GM20431 (cell line): ENCODE results near the gene ZBTB21.
"Not testable (repeated sequence)": the region's sequence is repeated elsewhere in the genome, so short reads cannot be mapped to it uniquely, and the experiment has no call there.

ENCODE experiments used
- in situ Hi-C: fragments of 300-500 bp; cut with MseI, MboI; formaldehyde crosslinking; loops from one replicate; pipeline ENCODE4 v1.15.0; 2020; ENCODE audit warnings: low sequenced_read_pairs; ENCODE audit not compliant: unreplicated experiment

ZBTB21 gene

GRCh38 chr21:41956926-41957729 lies 53.0 kb downstream of the ZBTB21 start:
- in situ Hi-C loops: no loop called here

GRCh38 chr21:41955516-41955915 lies 54.6 kb downstream of the ZBTB21 start:
- in situ Hi-C loops: no loop called here

- in situ Hi-C loops: no loop called here
Observed at GRCh38 chr21:41954654-41955499, 55.3 kb downstream of the ZBTB21 start.

GRCh38 chr21:41953831-41954653 lies 56.1 kb downstream of the ZBTB21 start, which contains the start of gene C2CD2:
TSS of gene C2CD2 (minus strand) at chr21:41954018. CDS start at chr21:41953648, 370 bp downstream.
- in situ Hi-C loops: no loop called here

- in situ Hi-C loops: no loop called here
Observed at GRCh38 chr21:41953249-41953830, 56.8 kb downstream of the ZBTB21 start.

GRCh38 chr21:41952568-41953248 lies 57.5 kb downstream of the ZBTB21 start:
- in situ Hi-C loops: no loop called here

- in situ Hi-C loops: no loop called here
Observed at GRCh38 chr21:41951876-41952567, 58.1 kb downstream of the ZBTB21 start.

GRCh38 chr21:41950941-41951351 lies 59.2 kb downstream of the ZBTB21 start:
- in situ Hi-C loops: no loop called here

- in situ Hi-C loops: not testable (repeated sequence)
Observed at GRCh38 chr21:41949631-41950030, 60.5 kb downstream of the ZBTB21 start.

- in situ Hi-C loops: no loop called here
Observed at GRCh38 chr21:41948901-41949300, 61.3 kb downstream of the ZBTB21 start.

- in situ Hi-C loops: no loop called here
Observed at GRCh38 chr21:41948078-41948895, 61.9 kb downstream of the ZBTB21 start.

- in situ Hi-C loops: no loop called here
Observed at GRCh38 chr21:41945982-41946381, 64.2 kb downstream of the ZBTB21 start.

GRCh38 chr21:41943851-41944250 lies 66.3 kb downstream of the ZBTB21 start:
- in situ Hi-C loops: no loop called here

GRCh38 chr21:41942457-41942856 lies 67.7 kb downstream of the ZBTB21 start:
- in situ Hi-C loops: no loop called here

- in situ Hi-C loops: no loop called here
Observed at GRCh38 chr21:41941941-41942340, 68.2 kb downstream of the ZBTB21 start.

GRCh38 chr21:41940431-41940830 lies 69.7 kb downstream of the ZBTB21 start:
- in situ Hi-C loops: no loop called here

GRCh38 chr21:41939391-41939790 lies 70.8 kb downstream of the ZBTB21 start:
- in situ Hi-C loops: no loop called here
